ACHN (cell line): ENCODE results near the gene MYRIP.

Experiments
- DNase-seq: peaks from one replicate; pipeline ENCODE4 v3.0.0-alpha.2; 2015
- in situ Hi-C: cut with HindIII; loops from 2 replicates; pipeline ENCODE4 v1.10.0; 2017; ENCODE audit warnings: low sequenced_read_pairs, low pct_ligation_motif_present, low pct_unique_long_range_greater_than_20kb

The MYRIP gene

DNA sequence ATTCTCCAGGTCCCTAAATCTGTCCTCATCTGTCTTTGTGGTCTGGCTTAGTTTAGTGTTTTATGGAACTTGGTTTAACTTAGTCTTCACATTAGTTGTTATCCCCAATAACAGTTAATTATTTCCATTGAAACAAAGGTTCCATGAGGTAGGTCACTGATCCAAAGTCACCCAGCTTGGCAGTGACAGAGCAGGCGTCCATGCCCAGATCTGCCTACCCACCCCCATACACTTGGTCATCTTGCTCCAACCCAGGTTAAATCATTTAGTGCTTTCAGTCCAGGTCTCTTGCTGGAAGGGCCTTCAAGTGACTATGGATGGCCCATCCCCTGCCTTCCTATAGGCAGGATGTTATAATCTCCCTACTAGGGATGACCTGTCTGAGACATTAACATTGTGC is 127.4 kb downstream of the MYRIP start:
- in situ Hi-C loops, result no loop called here
- no peak for DNase-seq

DNA sequence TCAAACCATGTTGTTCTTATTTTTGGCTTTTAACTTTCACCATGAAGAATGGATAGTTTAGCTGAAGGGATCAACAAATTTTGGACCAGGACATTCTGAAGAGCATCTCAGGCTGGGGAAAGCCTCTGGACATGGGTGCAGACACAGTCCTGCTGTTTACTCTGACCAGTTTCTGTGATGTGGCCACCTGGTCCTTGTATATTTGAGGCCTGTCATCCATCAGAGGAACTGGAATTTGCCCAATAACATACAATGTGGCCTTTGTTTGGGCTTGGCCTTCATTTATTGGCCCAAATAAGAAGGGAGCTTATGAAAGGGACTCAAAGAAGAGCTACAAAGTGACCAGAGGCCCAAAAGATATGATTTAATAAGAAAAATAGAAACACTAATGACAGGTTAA is 127.9 kb downstream of the MYRIP start:
- in situ Hi-C loops, result no loop called here
- no peak for DNase-seq

DNA sequence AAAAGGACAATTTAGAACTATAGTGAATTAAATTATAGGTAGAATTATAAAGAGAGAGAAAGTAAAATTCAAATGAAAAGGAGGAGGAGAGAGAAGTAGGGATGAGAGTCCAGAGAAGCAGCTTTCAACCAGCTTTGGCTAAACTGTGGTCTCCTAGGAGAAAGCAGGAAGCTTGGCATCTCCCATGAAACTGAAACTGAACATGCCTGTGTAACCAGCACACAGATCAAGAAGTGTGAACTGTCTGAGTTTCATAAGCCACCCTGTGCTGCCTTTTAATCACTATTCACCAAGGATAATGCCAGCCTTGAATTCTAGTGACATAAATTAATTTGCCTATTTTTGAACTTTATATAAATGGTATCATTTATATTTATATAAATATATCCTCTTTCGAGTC is 128.5 kb downstream of the MYRIP start:
- DNase-seq, result no peak

DNA sequence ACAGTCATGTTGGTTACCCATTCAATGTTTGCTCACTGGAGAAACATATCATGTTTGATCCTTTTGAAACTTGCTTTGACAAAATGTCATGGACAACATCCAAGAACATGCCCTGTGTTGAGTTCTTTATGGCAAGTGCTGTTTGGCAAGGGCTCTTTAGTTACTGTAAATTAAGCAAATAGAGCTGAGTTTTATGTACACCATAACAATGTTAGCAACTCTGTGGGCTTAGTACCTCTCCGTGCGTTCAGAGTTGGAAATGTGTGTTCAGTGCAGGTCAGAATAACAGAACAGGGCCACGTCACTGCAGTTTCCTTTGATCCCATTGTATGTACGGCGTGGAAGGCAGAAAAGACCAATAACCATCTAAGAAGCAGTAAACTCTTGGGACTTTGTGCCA is 132.5 kb downstream of the MYRIP start:
- in situ Hi-C loops, result no loop called here
- DNase-seq, result no peak

More for the DNA sequence above, 128.5 kb downstream of the MYRIP start:
- in situ Hi-C loops, result no loop called here

DNA sequence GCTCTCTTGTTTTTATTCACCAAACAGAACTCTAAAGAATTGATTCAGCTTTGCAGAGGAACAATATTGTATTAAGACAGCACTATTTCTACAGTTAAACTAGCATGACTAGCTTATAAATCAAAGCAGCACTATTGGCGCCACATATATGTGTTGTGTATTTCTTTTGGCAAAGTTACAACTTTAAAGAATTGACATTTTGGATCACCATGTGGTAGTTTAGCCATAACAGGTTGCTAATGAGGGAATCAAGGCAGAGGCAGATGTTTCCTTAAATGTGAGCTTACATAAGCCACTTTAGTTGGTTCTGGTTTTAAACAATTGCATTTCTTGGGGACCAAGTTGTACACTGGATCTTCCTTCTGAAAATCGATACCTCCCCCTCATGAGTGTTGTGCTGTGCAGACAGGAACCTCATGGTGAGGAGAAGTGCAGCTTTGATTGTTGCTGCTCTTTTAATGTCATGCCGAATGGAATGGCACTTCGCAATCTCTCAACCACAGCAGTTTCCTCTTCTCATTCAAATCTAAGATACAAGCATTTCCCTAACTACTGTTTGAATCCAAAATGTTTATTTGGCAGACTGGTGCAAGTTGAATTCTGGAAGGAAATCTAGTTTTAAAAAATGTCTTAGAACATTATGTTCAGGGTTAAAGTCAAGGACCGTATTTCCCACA is 151.2 kb downstream of the MYRIP start:
- DNase-seq, result no peak
- in situ Hi-C loops, result no loop called here

DNA sequence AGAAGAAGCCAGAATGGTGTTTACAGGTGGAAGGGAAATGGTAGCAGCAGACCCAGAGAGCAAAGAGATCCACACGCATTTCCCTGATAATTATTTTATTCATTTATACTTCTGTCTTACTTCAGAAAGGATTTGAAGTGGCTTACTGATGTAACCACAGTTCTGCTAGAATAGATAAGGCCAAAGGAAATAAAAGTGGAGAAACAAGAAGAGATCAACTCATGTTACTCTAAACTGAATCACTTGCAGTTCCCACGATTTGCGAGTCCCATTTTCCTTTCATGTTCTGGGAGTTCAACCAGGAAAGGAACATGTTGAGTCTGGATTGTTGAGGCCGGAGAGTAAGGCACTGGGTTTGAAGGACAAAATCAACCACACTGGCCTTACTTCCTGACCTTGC is 151.8 kb downstream of the MYRIP start:
- in situ Hi-C loops, result no loop called here
- no peak for DNase-seq

DNA sequence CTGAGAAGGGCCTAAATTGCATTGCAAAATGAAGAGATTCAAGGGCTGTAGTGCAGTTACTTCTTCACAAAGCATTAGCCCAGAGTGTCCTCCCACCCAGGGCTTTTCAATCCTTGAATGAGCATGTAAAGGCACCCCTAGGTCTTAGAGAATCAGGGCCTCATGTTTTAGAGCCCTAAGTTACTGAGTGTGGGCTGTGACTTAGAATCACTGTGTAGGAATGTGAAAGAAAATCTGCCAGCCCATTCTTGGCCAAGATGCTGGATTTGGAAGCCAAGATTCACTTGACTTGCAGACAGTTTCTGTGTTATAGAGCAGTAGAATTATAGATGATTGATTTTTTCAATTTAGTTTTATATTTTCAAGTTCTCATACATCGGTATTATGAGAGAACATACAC is 153.2 kb downstream of the MYRIP start:
- in situ Hi-C loops, result no loop called here
- no peak for DNase-seq

DNA sequence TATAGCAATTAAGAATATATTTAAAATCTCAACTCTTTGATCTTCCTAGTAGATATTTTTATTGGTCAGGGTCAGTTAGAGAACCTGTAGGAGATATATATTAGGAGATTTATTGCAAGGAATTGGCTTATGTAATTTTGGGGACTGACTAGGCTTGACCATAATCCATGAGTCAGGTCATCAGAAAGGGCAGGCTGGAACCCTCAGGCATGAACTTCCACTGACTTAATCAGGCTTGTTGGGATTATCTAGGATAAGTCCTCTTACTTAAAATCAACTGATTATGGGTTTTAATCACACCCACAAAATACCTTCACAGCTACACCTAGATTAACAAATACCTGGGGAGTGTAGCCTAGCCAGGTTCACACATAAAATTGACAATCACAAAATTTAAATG is 156.1 kb downstream of the MYRIP start:
- no peak for DNase-seq
- in situ Hi-C loops, result no loop called here

DNA sequence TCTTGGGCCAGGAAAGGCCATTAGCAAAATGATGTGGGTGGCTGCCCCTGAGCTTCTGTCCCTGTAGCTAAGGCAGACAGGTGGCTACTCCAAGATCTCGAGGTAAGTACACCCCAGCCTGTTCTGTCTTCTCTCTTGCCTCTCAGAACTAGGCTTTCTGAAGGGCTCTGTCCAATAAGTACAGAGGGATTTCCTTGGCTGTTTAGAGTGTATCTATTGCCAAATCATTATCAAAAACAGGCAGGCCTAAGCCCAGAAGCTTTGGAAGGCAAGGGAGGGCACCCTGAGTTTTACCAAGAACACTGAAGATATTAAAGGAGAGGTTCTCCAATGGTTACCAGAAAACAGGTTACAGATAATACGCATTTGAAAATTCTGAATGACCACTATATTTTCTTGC is 156.6 kb downstream of the MYRIP start:
- no peak for DNase-seq
- in situ Hi-C loops, result no loop called here

DNA sequence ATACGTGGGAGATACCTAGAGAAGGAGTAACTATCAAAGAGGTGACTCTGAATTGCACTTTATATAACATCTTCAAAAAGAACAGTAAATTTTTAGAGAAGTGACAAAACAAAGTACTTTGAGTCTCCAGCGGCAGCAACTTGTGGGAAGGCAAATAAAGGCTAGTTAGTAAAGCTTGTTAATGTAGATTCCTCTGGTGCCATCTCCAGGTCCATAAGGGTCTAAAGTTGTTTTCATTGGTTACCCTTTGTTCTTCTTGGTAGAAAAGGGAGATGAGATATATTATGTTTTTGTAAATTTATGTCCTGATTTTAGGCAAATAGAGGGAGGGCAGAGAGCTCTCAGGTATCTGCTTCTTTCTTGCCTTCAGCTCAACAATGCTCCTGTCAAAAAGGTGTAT is 161.6 kb downstream of the MYRIP start:
- DNase-seq, result no peak
- in situ Hi-C loops, result no loop called here

DNA sequence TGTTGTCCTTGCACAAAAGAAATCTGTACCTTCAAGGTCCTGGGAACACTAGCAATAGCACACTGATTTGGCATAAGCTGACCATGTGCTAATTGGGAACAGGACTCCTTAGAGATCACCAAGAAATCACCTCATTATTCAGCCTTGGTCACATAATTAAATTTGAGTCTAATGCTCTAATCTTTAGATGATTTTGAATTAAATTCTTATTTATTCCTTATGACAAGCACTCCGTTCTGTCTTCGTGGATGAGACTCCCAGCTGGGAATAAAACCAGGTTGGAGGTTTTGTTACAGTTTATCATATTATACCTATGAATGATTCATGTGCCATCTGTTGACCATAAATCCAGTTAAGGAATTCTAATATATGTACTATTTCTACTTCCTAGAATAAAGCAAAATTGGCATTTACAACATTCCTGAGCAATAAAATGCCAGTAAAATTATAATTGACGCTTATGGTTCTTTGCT is 162.2 kb downstream of the MYRIP start:
- in situ Hi-C loops, result no loop called here
- no peak for DNase-seq

DNA sequence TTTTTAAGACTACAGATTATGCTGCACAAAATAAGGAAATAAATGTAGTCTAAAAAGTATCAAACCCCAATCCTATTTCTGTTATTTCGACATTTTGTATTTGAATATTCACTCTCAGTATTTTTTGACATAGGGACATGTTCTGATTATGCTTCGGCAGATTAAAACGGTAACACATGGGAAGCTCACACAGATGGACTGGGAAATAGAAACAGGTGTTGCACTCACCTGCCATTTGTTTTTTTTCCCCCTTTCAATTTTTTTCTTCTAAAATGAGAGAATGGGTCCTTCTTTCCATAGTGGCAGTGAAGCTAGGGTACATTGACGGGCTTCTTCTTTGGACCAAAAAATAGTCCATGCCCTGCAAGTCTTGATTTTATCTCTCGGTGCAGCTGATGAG is 163.1 kb downstream of the MYRIP start:
- DNase-seq, result no peak

DNA sequence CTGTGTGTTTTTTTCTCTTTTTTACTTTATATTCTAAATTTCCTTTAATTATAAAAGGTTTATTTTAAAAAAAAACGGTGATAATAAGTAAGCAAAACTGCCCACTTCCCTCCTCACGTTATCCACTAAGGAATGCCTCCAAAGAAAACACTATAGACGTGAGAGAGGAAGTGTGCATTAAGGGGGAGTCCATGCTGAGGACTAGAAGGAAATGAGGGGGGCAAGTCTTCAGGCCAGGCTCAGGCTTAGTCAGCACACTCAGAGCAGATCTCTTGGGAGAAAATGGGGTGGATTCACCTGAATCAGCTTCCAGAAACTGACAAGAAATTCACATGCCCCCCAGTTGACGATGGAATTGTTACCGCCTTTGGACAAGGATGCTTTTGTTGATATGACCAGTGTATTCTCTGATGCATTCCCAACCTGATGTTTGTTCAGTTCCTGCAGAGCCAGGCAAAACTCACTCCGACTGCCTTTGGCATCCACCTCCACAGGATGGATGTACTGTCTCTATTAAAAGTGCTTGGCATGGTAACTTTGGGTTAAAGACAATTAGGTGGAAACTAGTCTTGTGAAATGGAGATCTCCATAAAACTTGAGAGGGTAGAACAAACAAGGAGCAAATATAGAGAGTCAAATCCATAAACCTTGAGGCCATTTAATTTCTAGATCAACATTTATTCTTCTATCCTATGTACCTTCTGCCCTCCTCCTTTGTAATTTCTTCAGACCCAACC is 167.8 kb downstream of the MYRIP start:
- in situ Hi-C loops, result no loop called here
- no peak for DNase-seq

More for the DNA sequence above, 163.1 kb downstream of the MYRIP start:
- in situ Hi-C loops, result no loop called here

DNA sequence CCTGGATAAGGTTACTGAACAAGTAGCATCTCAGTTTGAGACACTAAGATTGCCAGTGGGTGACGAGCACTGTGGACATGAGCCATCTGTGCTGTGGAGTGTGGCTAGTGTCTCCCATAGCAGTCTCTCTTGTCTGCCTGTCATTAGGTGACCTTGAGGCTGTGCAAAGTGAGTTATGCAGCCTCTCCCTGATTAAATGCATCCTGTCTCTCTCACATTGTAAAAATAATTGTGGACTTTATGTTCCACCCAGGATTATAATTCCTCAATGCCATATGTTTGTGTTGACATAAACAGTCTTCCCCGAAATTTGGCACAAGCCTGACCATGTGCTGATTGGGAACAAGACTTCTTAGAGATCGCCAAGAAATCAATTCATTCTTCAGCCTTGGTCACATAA is 168.9 kb downstream of the MYRIP start:
- in situ Hi-C loops, result no loop called here
- no peak for DNase-seq

DNA sequence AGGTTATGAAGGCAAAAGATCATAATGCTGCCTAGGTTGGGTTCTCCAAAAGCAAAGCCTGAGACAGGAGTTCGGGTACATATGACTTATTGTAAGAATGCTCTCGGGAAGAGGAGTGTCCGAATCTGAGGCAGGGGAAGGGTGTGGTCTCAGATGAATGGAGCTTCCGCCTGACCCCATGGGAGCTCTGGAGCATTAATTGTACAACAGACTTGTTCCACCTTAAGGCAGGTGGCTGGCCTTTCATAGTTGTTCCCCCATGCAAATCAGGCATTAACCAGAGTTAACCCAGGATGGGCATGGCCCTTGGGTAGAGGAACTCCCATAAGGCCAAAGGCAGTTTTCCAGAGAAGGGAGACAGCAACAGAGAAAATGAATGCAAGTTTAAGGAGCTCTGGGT is 170.6 kb downstream of the MYRIP start:
- in situ Hi-C loops, result no loop called here
- no peak for DNase-seq

DNA sequence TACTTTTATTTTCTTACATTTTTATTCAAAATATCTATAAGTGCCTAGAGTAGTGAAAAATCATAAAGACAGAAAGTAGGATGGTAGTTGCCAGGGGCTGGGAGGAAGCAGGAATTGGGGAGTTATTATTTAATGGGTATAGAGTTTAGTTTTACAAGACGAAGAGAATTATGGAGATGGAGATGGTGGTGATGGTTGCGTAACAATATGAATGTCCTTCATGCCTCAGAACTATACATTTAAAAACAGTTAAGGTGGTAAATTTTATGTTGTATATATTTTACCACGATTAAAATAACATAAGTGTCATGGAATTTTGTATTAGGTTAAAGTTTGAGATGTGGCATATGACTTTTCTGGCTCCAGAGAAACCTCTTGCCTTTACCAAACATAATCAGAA is 171.4 kb downstream of the MYRIP start:
- no peak for DNase-seq
- in situ Hi-C loops, result no loop called here

DNA sequence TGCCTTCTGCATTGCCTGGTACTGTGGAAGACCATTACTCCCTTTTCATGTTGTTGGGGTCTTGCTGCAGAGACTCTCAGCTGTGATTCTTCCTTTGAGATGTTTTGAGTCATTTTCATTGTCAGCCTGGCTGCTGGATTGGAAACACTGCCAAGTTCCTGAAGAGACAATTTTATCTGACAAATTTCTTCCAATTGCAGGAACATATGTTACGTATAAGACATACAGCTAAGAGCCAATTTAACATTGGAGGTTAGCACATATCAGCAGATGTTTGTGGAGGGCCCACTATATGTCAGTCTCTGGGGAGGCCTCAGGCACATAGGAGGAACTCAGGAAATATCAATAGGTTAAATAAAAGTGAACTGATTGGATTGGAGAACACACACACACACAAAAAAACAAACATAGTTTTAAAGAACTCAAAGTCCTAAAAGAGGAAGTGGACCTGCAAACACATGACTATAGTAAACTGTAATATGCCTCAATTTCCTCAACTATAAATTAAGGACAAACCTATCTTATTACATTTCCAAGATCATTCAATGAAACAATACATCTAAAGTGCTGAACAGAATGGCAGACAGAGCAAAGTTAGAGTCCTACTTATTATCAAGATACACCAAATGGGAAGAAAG is 172.3 kb downstream of the MYRIP start:
- DNase-seq, result no peak
- in situ Hi-C loops, result no loop called here

DNA sequence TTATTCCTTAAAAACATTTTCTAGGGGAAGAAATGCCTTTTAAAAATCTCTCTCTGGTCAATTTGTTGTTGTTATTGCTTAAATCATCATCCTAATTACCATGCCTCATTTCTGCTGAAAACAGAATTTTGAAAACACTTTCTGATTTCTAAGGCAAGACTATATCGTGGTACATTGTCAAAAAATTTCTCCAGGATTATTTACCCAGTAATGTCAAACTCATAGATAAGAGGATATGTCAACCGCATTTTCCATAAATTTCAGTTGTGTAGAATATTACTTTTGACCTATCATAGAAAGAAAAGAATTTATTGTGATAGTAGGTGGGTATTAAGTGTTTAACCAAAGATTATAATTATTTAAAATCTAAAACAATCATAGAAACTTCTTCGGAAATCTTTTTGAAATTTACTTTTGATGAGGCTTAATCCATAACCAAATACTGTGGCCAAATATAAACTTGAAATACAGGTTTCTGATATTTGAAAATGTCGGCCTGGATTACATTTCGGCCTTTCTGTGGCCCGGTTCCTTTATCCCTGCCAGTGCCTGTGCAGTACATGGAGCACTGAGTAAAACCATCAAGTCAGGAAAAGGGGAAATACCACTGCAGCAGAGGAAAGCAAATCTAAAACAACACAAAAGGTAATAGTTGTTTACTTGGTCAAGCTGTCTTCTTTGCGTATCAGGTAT is 173.4 kb downstream of the MYRIP start:
- DNase-seq, result no peak
- in situ Hi-C loops, result no loop called here

DNA sequence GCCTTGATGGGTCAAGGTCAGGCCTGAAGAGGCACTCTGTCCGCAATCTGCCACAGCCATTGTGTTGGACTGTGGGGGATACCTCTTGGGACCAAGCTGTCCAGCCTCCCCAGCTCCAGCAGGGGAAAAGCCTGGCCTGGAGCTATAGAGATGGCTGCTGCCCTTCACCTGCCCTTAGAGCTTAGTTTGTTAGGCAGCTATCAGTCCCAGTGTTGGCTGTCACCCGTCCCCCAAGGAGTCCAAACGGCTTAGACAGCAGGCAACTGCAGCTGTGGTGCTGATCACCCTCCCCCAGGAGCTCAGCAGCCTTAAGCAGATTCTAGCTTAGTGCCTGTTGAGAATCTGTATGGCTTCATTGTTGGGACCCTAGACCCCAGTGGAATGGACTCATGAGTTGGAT is 180.3 kb downstream of the MYRIP start:
- no peak for DNase-seq
- in situ Hi-C loops, result no loop called here
